Hematopoietic multipotent progenitor cell treated with erythropoietin and hydrocortisone succinate and interleukin-3 and kit ligand, for 17 days (in vitro differentiated cells): Measurements from ENCODE around the gene IZUMO4.
"Not testable (repeated sequence)": the region's sequence is repeated elsewhere in the genome, so short reads cannot be mapped to it uniquely, and the experiment has no call there.

Experiments used
- DNase-seq: peaks from one replicate; pipeline ENCODE4 v3.0.0-alpha.2; 2015; ENCODE audit warnings: low spot score

IZUMO4 gene

GRCh38 chr19:2083174-2083854, 13.4 kb upstream of the IZUMO4 start:
- no peak for DNase-seq

GRCh38 chr19:2084993-2085720, 11.6 kb upstream of the IZUMO4 start:
- DNase-seq: no peak

GRCh38 chr19:2086695-2087620, 9.8 kb upstream of the IZUMO4 start:
- not testable (repeated sequence) for DNase-seq

GRCh38 chr19:2087621-2088100, 9.1 kb upstream of the IZUMO4 start:
- DNase-seq: no peak

GRCh38 chr19:2089001-2089711, 7.6 kb upstream of the IZUMO4 start:
- DNase-seq: no peak

GRCh38 chr19:2089727-2090053, 7.0 kb upstream of the IZUMO4 start:
- DNase-seq: no peak

- not testable (repeated sequence) for DNase-seq
Measured at GRCh38 chr19:2091926-2092525, 4.7 kb upstream of the IZUMO4 start.

GRCh38 chr19:2096034-2096479, 658 bp upstream of the IZUMO4 start, which contains the start of gene MOB3A:
MOB3A (minus strand) TSS chr19:2096326; CDS start chr19:2078560, 17,766 bp downstream.
- DNase-seq: no peak

GRCh38 chr19:2097203-2097885, 629 bp downstream of the IZUMO4 start:
- DNase-seq: no peak

GRCh38 chr19:2097886-2098327, 1.2 kb downstream of the IZUMO4 start:
- DNase-seq: no peak

- DNase-seq: no peak
Measured at GRCh38 chr19:2099054-2099501, 2.4 kb downstream of the IZUMO4 start.

- no peak for DNase-seq
Measured at GRCh38 chr19:2099937-2100718, 3.4 kb downstream of the IZUMO4 start.

GRCh38 chr19:2100719-2101061, 4.0 kb downstream of the IZUMO4 start:
- DNase-seq: no peak

GRCh38 chr19:2101417-2102335, 5.0 kb downstream of the IZUMO4 start:
- no peak for DNase-seq

GRCh38 chr19:2103045-2103707, 6.5 kb downstream of the IZUMO4 start:
- DNase-seq: no peak

- no peak for DNase-seq
Measured at GRCh38 chr19:2108251-2109016, 11.7 kb downstream of the IZUMO4 start.
